ENCODE results near the gene TMEM242. TPM values are rescaled to one million over a fixed set of nuclear protein-coding genes. Genes with fewer than 3 reads are reported as not detected.

TMEM242 gene
- total and polyA plus RNA-seq, 8 donors = 3.4 to 6.2 (median 4.5) TPM

- TF ChIP-seq CTCF (IDR thresholded peaks at IDR 0.05) = no peak
- H3K9me3 ChIP-seq = no peaks in the 10 kb centered on the region
- no peak for DNase-seq
- H3K27ac ChIP-seq = no peak overlapping the region
- H3K27me3 ChIP-seq = no peaks in the 10 kb centered on the region
- no peaks in the 10 kb centered on the region for H3K4me1 ChIP-seq
- H3K4me3 ChIP-seq = no peak overlapping the region
- WGBS, 2 donors = 82 to 85% methylated on average over 11 of the region's 11 CpGs
- FAIRE-seq = no peak
- ATAC-seq = no peak
- H3K36me3 ChIP-seq = no peaks in the 10 kb centered on the region
- intact Hi-C loops (cut with DNase I) = no loop called here
These were observed 43.3 kb upstream of the TMEM242 start for GRCh38 chr6:157366648-157367047.

GRCh38 chr6:157364705-157365104 is 41.4 kb upstream of the TMEM242 start:
- no peaks in the 10 kb centered on the region for H3K4me1 ChIP-seq
- DNase-seq = no peak
- TF ChIP-seq CTCF (IDR thresholded peaks at IDR 0.05) = no peak
- 94 to 98% methylated on average over 1 of the region's 1 CpG for WGBS, 2 donors
- H3K9me3 ChIP-seq = no peaks in the 10 kb centered on the region
- H3K27ac ChIP-seq = no peak overlapping the region
- intact Hi-C loops (cut with DNase I) = no loop called here
- no peak for ATAC-seq
- no peaks in the 10 kb centered on the region for H3K36me3 ChIP-seq
- FAIRE-seq = no peak
- H3K27me3 ChIP-seq = no peaks in the 10 kb centered on the region
- H3K4me3 ChIP-seq = no peak overlapping the region

- H3K36me3 ChIP-seq = no peaks in the 10 kb centered on the region
- no peak overlapping the region for H3K4me3 ChIP-seq
- TF ChIP-seq CTCF (IDR thresholded peaks at IDR 0.05) = no peak
- H3K27ac ChIP-seq = no peak overlapping the region
- H3K4me1 ChIP-seq = no peaks in the 10 kb centered on the region
- H3K27me3 ChIP-seq = no peaks in the 10 kb centered on the region
- intact Hi-C loops (cut with DNase I) = no loop called here
- no peak for DNase-seq
- WGBS, 2 donors = 62 to 73% methylated on average over 3 of the region's 3 CpGs
- H3K9me3 ChIP-seq = no peaks in the 10 kb centered on the region
- no peak for ATAC-seq
- no peak for FAIRE-seq
These were observed 38.6 kb upstream of the TMEM242 start for GRCh38 chr6:157361886-157362285.

GRCh38 chr6:157358287-157358686 is 35.0 kb upstream of the TMEM242 start:
- no peak for TF ChIP-seq CTCF (IDR thresholded peaks at IDR 0.05)
- intact Hi-C loops (cut with DNase I) = no loop called here
- no peaks in the 10 kb centered on the region for H3K27me3 ChIP-seq
- no peak for FAIRE-seq
- 68 to 72% methylated on average over 8 of the region's 8 CpGs for WGBS, 2 donors
- no peak overlapping the region for H3K4me3 ChIP-seq
- no peak for ATAC-seq
- H3K27ac ChIP-seq = no peak overlapping the region
- no peaks in the 10 kb centered on the region for H3K9me3 ChIP-seq
- no peaks in the 10 kb centered on the region for H3K4me1 ChIP-seq
- H3K36me3 ChIP-seq = no peaks in the 10 kb centered on the region
- no peak for DNase-seq

- FAIRE-seq (no peak), ATAC-seq (no peak), DNase-seq (no peak)
- 84 to 94% methylated on average over 2 of the region's 2 CpGs for WGBS, 2 donors
- Histone ChIP-seq H3K9me3 (no peaks in the 10 kb centered on the region), H3K4me1 (no peaks in the 10 kb centered on the region), H3K4me3 (no peak overlapping the region), H3K27ac (no peak overlapping the region), H3K36me3 (no peaks in the 10 kb centered on the region), H3K27me3 (no peaks in the 10 kb centered on the region)
- intact Hi-C loops (cut with DNase I) = no loop called here
- no peak for TF ChIP-seq CTCF (IDR thresholded peaks at IDR 0.05)
These were observed 23.1 kb upstream of the TMEM242 start for GRCh38 chr6:157346373-157346772.
